ENCODE measurements around the gene MED28.

DNA sequence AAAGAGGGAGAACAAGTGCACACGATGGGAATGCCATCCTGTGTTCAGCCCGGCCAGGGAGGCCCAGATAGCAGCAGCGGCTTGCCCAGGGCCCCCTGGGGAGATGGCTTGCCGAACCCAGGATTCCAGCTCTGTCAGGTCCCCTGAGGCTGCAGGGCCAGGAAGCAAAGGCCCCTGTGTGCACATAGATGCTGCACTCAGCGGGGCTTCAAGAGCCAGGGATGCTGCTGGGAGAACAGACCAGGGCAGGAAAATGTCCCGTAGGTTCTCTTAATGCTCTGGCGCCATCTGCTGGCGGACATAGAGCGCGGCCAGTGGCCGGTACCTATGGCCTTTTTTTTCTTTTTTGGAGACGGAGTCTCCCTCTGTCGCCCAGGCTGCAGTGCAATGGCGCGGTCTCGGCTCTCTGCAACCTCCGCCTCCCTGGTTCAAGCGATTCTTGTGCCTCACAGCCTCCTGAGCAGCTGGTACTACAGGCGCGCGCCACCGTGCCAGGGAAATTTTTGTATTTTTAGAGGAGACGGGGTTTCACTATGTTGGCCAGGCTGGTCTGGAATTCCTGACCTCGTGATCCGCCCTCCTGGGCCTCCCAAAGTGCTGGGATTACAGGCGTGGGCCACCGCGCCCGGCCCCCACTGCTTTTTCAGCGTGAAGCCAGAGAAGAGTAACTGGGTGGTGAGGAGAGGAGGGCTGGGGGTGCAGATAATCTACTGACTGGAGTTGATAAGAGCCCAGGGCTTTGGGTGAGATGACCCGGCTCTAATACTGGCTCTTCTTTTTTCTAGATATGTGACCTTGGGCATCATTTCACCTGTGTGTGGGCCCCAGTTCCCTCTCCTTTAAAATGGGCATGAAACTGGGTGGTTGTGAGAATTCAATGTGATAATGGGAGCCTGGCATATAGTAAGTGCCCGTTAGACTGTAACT, 22.5 kb downstream of the MED28 start:
- no peak for TF ChIP-seq TEAD1 (CRISPR knock-in tag; IDR thresholded peaks at IDR 0.05)
- TF ChIP-seq, protein P1, sequence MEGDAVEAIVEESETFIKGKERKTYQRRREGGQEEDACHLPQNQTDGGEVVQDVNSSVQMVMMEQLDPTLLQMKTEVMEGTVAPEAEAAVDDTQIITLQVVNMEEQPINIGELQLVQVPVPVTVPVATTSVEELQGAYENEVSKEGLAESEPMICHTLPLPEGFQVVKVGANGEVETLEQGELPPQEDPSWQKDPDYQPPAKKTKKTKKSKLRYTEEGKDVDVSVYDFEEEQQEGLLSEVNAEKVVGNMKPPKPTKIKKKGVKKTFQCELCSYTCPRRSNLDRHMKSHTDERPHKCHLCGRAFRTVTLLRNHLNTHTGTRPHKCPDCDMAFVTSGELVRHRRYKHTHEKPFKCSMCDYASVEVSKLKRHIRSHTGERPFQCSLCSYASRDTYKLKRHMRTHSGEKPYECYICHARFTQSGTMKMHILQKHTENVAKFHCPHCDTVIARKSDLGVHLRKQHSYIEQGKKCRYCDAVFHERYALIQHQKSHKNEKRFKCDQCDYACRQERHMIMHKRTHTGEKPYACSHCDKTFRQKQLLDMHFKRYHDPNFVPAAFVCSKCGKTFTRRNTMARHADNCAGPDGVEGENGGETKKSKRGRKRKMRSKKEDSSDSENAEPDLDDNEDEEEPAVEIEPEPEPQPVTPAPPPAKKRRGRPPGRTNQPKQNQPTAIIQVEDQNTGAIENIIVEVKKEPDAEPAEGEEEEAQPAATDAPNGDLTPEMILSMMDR (IDR thresholded peaks at IDR 0.05), result peak; percentile 91
- no peak for TF ChIP-seq SP1 (CRISPR knock-in tag; conservative IDR thresholded peaks at IDR 0.05)
- no peak for TF ChIP-seq ESRRA (CRISPR knock-in tag; IDR thresholded peaks at IDR 0.05; ENCODE audit: borderline replicate concordance)
- TF ChIP-seq, protein P2, sequence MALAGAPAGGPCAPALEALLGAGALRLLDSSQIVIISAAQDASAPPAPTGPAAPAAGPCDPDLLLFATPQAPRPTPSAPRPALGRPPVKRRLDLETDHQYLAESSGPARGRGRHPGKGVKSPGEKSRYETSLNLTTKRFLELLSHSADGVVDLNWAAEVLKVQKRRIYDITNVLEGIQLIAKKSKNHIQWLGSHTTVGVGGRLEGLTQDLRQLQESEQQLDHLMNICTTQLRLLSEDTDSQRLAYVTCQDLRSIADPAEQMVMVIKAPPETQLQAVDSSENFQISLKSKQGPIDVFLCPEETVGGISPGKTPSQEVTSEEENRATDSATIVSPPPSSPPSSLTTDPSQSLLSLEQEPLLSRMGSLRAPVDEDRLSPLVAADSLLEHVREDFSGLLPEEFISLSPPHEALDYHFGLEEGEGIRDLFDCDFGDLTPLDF (CRISPR knock-in tag; IDR thresholded peaks at IDR 0.05), result no peak
- TF ChIP-seq, protein P3, sequence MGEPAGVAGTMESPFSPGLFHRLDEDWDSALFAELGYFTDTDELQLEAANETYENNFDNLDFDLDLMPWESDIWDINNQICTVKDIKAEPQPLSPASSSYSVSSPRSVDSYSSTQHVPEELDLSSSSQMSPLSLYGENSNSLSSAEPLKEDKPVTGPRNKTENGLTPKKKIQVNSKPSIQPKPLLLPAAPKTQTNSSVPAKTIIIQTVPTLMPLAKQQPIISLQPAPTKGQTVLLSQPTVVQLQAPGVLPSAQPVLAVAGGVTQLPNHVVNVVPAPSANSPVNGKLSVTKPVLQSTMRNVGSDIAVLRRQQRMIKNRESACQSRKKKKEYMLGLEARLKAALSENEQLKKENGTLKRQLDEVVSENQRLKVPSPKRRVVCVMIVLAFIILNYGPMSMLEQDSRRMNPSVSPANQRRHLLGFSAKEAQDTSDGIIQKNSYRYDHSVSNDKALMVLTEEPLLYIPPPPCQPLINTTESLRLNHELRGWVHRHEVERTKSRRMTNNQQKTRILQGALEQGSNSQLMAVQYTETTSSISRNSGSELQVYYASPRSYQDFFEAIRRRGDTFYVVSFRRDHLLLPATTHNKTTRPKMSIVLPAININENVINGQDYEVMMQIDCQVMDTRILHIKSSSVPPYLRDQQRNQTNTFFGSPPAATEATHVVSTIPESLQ (CRISPR knock-in tag; IDR thresholded peaks at IDR 0.05), result no peak
- TF ChIP-seq ZNF416 (CRISPR knock-in tag; IDR thresholded peaks at IDR 0.05), result no peak
